ENCODE measurements around the gene CRLF2. TPM values are rescaled to one million over a fixed set of nuclear protein-coding genes. Genes with fewer than 3 reads are reported as not detected.
"Not testable (repeated sequence)": the region's sequence is repeated elsewhere in the genome, so short reads cannot be mapped to it uniquely, and the experiment has no call there.

Gene CRLF2
- total RNA-seq = 0.30 TPM in 1 of 2 replicates, not detected in the other
- long read RNA-seq = 0 reads

DNA sequence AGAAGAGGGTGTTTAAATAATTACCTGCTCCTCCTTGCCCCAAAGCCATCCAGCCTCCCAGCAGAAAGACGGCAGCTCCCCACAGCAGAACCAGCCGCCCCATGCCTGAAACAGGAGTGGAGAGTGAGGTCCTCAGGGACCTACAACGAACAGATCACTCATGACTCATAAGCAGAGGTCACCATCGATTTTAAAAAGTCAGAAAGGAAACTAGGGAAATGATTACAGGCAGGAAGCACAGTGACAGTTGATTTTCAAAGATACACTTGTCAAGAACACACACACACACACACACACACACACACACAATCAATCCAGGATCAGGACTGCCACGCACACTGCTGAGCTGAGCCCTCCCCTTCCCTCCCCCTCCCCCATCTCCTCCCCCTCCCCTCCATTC lies at the start of gene CRLF2:
TSS of gene CRLF2 (minus strand) at position 118 of the 400 bp plus-strand sequence. CDS start at position 103, 15 bp downstream.
- H3K36me3 Mint-ChIP-seq (ENCODE audit: low read depth) = no peaks in the 10 kb centered on the region
- H3K4me3 Mint-ChIP-seq = peak within 1 kb of the TSS; percentile 31

DNA sequence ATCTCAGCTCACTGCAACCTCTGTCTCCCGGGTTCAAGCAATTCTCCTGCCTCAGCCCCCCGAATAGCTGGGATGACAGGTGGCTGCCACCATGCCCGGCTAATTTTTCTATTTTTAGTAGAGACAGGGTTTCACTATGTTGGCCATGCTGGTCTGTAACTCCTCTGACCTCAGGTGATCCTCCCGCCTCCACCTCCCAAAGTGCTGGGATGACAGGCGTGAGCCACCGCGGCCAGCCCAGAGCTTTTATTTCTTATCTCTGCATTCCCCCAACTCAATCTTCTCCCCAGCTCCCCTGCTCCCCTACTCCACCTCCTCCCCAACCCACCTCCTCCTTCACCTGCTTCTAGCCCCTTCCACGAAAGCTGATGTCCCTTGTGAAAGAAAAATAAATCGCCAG lies 49.3 kb upstream of the CRLF2 start:
- not testable (repeated sequence) for H3K27ac Mint-ChIP-seq (ENCODE audit: unreplicated experiment); H3K9me3 Mint-ChIP-seq; DNase-seq (ENCODE audit: low read depth, low spot score); H3K4me1 Mint-ChIP-seq; H3K27me3 Mint-ChIP-seq (ENCODE audit: low read depth); H3K4me3 Mint-ChIP-seq; H3K36me3 Mint-ChIP-seq (ENCODE audit: low read depth)

More for the DNA sequence above, at the start of gene CRLF2:
- no peak for DNase-seq (ENCODE audit: low read depth, low spot score)
- TF ChIP-seq, protein P1, sequence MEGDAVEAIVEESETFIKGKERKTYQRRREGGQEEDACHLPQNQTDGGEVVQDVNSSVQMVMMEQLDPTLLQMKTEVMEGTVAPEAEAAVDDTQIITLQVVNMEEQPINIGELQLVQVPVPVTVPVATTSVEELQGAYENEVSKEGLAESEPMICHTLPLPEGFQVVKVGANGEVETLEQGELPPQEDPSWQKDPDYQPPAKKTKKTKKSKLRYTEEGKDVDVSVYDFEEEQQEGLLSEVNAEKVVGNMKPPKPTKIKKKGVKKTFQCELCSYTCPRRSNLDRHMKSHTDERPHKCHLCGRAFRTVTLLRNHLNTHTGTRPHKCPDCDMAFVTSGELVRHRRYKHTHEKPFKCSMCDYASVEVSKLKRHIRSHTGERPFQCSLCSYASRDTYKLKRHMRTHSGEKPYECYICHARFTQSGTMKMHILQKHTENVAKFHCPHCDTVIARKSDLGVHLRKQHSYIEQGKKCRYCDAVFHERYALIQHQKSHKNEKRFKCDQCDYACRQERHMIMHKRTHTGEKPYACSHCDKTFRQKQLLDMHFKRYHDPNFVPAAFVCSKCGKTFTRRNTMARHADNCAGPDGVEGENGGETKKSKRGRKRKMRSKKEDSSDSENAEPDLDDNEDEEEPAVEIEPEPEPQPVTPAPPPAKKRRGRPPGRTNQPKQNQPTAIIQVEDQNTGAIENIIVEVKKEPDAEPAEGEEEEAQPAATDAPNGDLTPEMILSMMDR (conservative IDR thresholded peaks at IDR 0.05) = no peak
- H3K27me3 Mint-ChIP-seq (ENCODE audit: low read depth) = peaks cover 10% of the 10 kb centered on the region
- H3K9me3 Mint-ChIP-seq = peaks cover 4% of the 10 kb centered on the region
- H3K27ac Mint-ChIP-seq (ENCODE audit: unreplicated experiment) = no peak within 1 kb of the TSS
- peaks cover 7% of the 10 kb centered on the region for H3K4me1 Mint-ChIP-seq

DNA sequence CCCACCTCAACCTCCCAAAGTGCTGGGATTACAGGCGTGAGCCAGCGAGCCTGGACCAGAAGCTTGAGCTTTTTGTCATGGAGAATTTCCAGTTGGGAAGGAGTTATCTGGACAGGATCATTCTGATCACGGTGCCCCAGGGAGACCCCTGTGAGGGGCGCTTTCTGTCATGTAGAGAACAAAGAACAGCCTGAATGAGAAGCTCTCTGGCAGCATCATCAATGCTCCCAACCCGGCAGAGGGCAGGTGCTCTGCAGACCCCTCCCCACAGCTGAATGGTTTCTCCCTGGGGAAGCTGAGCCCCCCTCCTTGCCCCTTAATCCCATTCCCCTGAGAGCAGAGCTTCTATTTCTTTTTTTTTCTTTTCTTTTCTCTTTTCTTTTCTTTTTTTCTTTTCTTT lies 48.8 kb upstream of the CRLF2 start:
- TF ChIP-seq, protein P1 (conservative IDR thresholded peaks at IDR 0.05) = no peak
- Mint-ChIP-seq H3K27ac (ENCODE audit: unreplicated experiment) (no peak overlapping the region), H3K4me1 (peaks cover 4% of the 10 kb centered on the region), H3K36me3 (ENCODE audit: low read depth) (peaks cover 2% of the 10 kb centered on the region), H3K9me3 (peaks cover 2% of the 10 kb centered on the region), H3K4me3 (no peak overlapping the region), H3K27me3 (ENCODE audit: low read depth) (no peaks in the 10 kb centered on the region)
- DNase-seq (ENCODE audit: low read depth, low spot score) = no peak

DNA sequence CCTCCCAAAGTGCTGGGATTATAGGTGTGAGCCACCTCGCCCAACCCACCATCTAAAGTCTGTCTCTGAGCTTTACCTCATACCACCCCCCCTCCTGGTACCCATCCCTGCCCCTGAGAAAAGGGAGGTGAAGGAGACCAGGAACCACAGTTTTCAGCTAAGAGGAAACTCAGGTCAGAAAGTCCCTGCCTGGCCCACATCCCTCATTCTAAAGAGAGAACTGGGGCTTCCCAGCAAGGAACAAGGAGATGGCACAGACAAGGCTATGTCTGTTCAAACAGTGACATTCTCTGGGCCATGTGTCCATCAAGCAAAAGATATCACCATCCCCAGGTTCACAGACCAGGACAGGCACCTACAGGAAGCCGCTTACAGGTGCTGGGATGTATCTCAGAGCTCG lies 40.4 kb upstream of the CRLF2 start:
- peaks cover 10% of the 10 kb centered on the region for H3K4me1 Mint-ChIP-seq
- H3K36me3 Mint-ChIP-seq (ENCODE audit: low read depth) = peaks cover 7% of the 10 kb centered on the region
- no peak overlapping the region for H3K27ac Mint-ChIP-seq (ENCODE audit: unreplicated experiment)
- peaks cover 14% of the 10 kb centered on the region for H3K9me3 Mint-ChIP-seq
- TF ChIP-seq, protein P1 (conservative IDR thresholded peaks at IDR 0.05) = no peak
- H3K27me3 Mint-ChIP-seq (ENCODE audit: low read depth) = no peaks in the 10 kb centered on the region
- H3K4me3 Mint-ChIP-seq = no peak overlapping the region
- no peak for DNase-seq (ENCODE audit: low read depth, low spot score)

GRCh38 chrX:1249101-1249887 lies 36.8 kb upstream of the CRLF2 start:
- H3K36me3 Mint-ChIP-seq (ENCODE audit: low read depth) = peaks cover 7% of the 10 kb centered on the region
- peak overlapping the region; percentile 68 for H3K4me3 Mint-ChIP-seq
- H3K27ac Mint-ChIP-seq (ENCODE audit: unreplicated experiment) = no peak overlapping the region

More at GRCh38 chrX:1249101-1249887, 36.8 kb upstream of the CRLF2 start:
- H3K9me3 Mint-ChIP-seq = peaks cover 14% of the 10 kb centered on the region
- H3K4me1 Mint-ChIP-seq = peaks cover 15% of the 10 kb centered on the region
- DNase-seq (ENCODE audit: low read depth, low spot score) = peak; percentile 10
- peaks cover 3% of the 10 kb centered on the region for H3K27me3 Mint-ChIP-seq (ENCODE audit: low read depth)
- TF ChIP-seq, protein P1 (conservative IDR thresholded peaks at IDR 0.05) = no peak

All from neural crest cell (in vitro differentiated cells).